Measurements from ENCODE around the gene PARD3B.

The PARD3B gene

GRCh38 chr2:205582366-205582765, 1037.1 kb downstream of the PARD3B start:
- no peak for DNase-seq (ENCODE audit: low read depth in 2 of 3, low spot score in 2 of 3)

GRCh38 chr2:205585449-205586383, 1040.4 kb downstream of the PARD3B start:
- DNase-seq (ENCODE audit: low read depth in 2 of 3, low spot score in 2 of 3): no peak

GRCh38 chr2:205586626-205587025, 1041.4 kb downstream of the PARD3B start:
- no peak for DNase-seq (ENCODE audit: low read depth in 2 of 3, low spot score in 2 of 3)

- DNase-seq (ENCODE audit: low read depth in 2 of 3, low spot score in 2 of 3): no peak
These were observed 1044.2 kb downstream of the PARD3B start for GRCh38 chr2:205589479-205589878.

GRCh38 chr2:205590759-205591158, 1045.5 kb downstream of the PARD3B start:
- DNase-seq (ENCODE audit: low read depth in 2 of 3, low spot score in 2 of 3): no peak

- no peak for DNase-seq (ENCODE audit: low read depth in 2 of 3, low spot score in 2 of 3)
These were observed 1048.6 kb downstream of the PARD3B start for GRCh38 chr2:205593891-205594290.

GRCh38 chr2:205596581-205596980, 1051.3 kb downstream of the PARD3B start:
- no peak for DNase-seq (ENCODE audit: low read depth in 2 of 3, low spot score in 2 of 3)

GRCh38 chr2:205605638-205606304, 1060.5 kb downstream of the PARD3B start:
- DNase-seq (ENCODE audit: low read depth in 2 of 3, low spot score in 2 of 3): no peak

GRCh38 chr2:205607146-205607545, 1061.9 kb downstream of the PARD3B start:
- no peak for DNase-seq (ENCODE audit: low read depth in 2 of 3, low spot score in 2 of 3)

- no peak for DNase-seq (ENCODE audit: low read depth in 2 of 3, low spot score in 2 of 3)
These were observed 1063.8 kb downstream of the PARD3B start for GRCh38 chr2:205609113-205609512.

GRCh38 chr2:205610437-205610836, 1065.2 kb downstream of the PARD3B start:
- no peak for DNase-seq (ENCODE audit: low read depth in 2 of 3, low spot score in 2 of 3)

- peak; percentile 8 to 43 (median 37) for DNase-seq (ENCODE audit: low read depth in 2 of 3, low spot score in 2 of 3)
These were observed 1067.4 kb downstream of the PARD3B start for GRCh38 chr2:205612636-205613035.

- no peak for DNase-seq (ENCODE audit: low read depth in 2 of 3, low spot score in 2 of 3)
These were observed 1068.8 kb downstream of the PARD3B start for GRCh38 chr2:205613970-205614559.

- DNase-seq (ENCODE audit: low read depth in 2 of 3, low spot score in 2 of 3): no peak
These were observed 1069.7 kb downstream of the PARD3B start for GRCh38 chr2:205614965-205615364.

- no peak for DNase-seq (ENCODE audit: low read depth in 2 of 3, low spot score in 2 of 3)
These were observed 1072.6 kb downstream of the PARD3B start for GRCh38 chr2:205617905-205618304.

- no peak for DNase-seq (ENCODE audit: low read depth in 2 of 3, low spot score in 2 of 3)
These were observed 1074.3 kb downstream of the PARD3B start for GRCh38 chr2:205619600-205619999.

GRCh38 chr2:205627085-205627484, 1081.8 kb downstream of the PARD3B start:
- no peak for DNase-seq (ENCODE audit: low read depth in 2 of 3, low spot score in 2 of 3)

GRCh38 chr2:205628422-205628821, 1083.1 kb downstream of the PARD3B start:
- no peak for DNase-seq (ENCODE audit: low read depth in 2 of 3, low spot score in 2 of 3)

- no peak for DNase-seq (ENCODE audit: low read depth in 2 of 3, low spot score in 2 of 3)
These were observed 1084.0 kb downstream of the PARD3B start for GRCh38 chr2:205629091-205629776.

GRCh38 chr2:205633994-205634393, 1088.7 kb downstream of the PARD3B start:
- no peak for DNase-seq (ENCODE audit: low read depth in 2 of 3, low spot score in 2 of 3)

- no peak for DNase-seq (ENCODE audit: low read depth in 2 of 3, low spot score in 2 of 3)
These were observed 1091.5 kb downstream of the PARD3B start for GRCh38 chr2:205636549-205637319.
